ENCODE measurements around the gene SLC7A14.

Gene SLC7A14

GRCh38 chr3:170585937-170586310, at the start of gene SLC7A14:
SLC7A14 (minus strand) TSS chr3:170586075; CDS start chr3:170526936, 59,139 bp downstream.
- no peak for TF ChIP-seq CTCF (IDR thresholded peaks at IDR 0.05)
- no peaks in the 10 kb centered on the region for H3K36me3 Mint-ChIP-seq (ENCODE audit: low read depth)
- H3K27ac Mint-ChIP-seq = no peak within 1 kb of the TSS
- no peak for DNase-seq
- H3K4me1 Mint-ChIP-seq = peaks cover 5% of the 10 kb centered on the region
- no peaks in the 10 kb centered on the region for H3K9me3 Mint-ChIP-seq
- H3K27me3 Mint-ChIP-seq (ENCODE audit: low read depth, poor library complexity) = peaks cover 74% of the 10 kb centered on the region
- H3K4me3 Mint-ChIP-seq = peak within 1 kb of the TSS; percentile 79

- H3K4me1 Mint-ChIP-seq = peaks cover 37% of the 10 kb centered on the region
- no peak for DNase-seq
- H3K4me3 Mint-ChIP-seq = no peak overlapping the region
- peaks cover 5% of the 10 kb centered on the region for H3K27me3 Mint-ChIP-seq (ENCODE audit: low read depth, poor library complexity)
- no peak overlapping the region for H3K27ac Mint-ChIP-seq
- H3K36me3 Mint-ChIP-seq (ENCODE audit: low read depth) = no peaks in the 10 kb centered on the region
- no peaks in the 10 kb centered on the region for H3K9me3 Mint-ChIP-seq
- no peak for TF ChIP-seq CTCF (IDR thresholded peaks at IDR 0.05)
Measured at GRCh38 chr3:170635385-170635735, 49.5 kb upstream of the SLC7A14 start.

GRCh38 chr3:170634663-170635384, 48.9 kb upstream of the SLC7A14 start:
- Mint-ChIP-seq H3K36me3 (ENCODE audit: low read depth) (no peaks in the 10 kb centered on the region), H3K27ac (no peak overlapping the region), H3K4me3 (no peak overlapping the region), H3K9me3 (no peaks in the 10 kb centered on the region), H3K27me3 (ENCODE audit: low read depth, poor library complexity) (peaks cover 5% of the 10 kb centered on the region), H3K4me1 (peaks cover 39% of the 10 kb centered on the region)
- TF ChIP-seq CTCF (IDR thresholded peaks at IDR 0.05) = no peak
- no peak for DNase-seq

GRCh38 chr3:170633573-170633972, 47.7 kb upstream of the SLC7A14 start:
- H3K27ac Mint-ChIP-seq = no peak overlapping the region
- peaks cover 48% of the 10 kb centered on the region for H3K4me1 Mint-ChIP-seq
- no peak for DNase-seq
- H3K4me3 Mint-ChIP-seq = no peak overlapping the region
- no peaks in the 10 kb centered on the region for H3K36me3 Mint-ChIP-seq (ENCODE audit: low read depth)
- H3K9me3 Mint-ChIP-seq = no peaks in the 10 kb centered on the region
- H3K27me3 Mint-ChIP-seq (ENCODE audit: low read depth, poor library complexity) = peaks cover 9% of the 10 kb centered on the region
- no peak for TF ChIP-seq CTCF (IDR thresholded peaks at IDR 0.05)

GRCh38 chr3:170632780-170633179, 46.9 kb upstream of the SLC7A14 start:
- Mint-ChIP-seq H3K4me3 (no peak overlapping the region), H3K4me1 (peaks cover 48% of the 10 kb centered on the region), H3K9me3 (no peaks in the 10 kb centered on the region), H3K27me3 (ENCODE audit: low read depth, poor library complexity) (peaks cover 9% of the 10 kb centered on the region), H3K36me3 (ENCODE audit: low read depth) (no peaks in the 10 kb centered on the region), H3K27ac (no peak overlapping the region)
- no peak for DNase-seq
- TF ChIP-seq CTCF (IDR thresholded peaks at IDR 0.05) = no peak
